ENCODE measurements around the gene ZNF446. TPM values are rescaled to one million over a fixed set of nuclear protein-coding genes. Genes with fewer than 3 reads are reported as not detected.

ZNF446 gene
- total and polyA plus RNA-seq, 9 of the 15 experiments (the other 6 are each of a cell fraction or from before 2014, with no cell fraction given): 0.07 to 4.8 (median 1.2) TPM

DNA sequence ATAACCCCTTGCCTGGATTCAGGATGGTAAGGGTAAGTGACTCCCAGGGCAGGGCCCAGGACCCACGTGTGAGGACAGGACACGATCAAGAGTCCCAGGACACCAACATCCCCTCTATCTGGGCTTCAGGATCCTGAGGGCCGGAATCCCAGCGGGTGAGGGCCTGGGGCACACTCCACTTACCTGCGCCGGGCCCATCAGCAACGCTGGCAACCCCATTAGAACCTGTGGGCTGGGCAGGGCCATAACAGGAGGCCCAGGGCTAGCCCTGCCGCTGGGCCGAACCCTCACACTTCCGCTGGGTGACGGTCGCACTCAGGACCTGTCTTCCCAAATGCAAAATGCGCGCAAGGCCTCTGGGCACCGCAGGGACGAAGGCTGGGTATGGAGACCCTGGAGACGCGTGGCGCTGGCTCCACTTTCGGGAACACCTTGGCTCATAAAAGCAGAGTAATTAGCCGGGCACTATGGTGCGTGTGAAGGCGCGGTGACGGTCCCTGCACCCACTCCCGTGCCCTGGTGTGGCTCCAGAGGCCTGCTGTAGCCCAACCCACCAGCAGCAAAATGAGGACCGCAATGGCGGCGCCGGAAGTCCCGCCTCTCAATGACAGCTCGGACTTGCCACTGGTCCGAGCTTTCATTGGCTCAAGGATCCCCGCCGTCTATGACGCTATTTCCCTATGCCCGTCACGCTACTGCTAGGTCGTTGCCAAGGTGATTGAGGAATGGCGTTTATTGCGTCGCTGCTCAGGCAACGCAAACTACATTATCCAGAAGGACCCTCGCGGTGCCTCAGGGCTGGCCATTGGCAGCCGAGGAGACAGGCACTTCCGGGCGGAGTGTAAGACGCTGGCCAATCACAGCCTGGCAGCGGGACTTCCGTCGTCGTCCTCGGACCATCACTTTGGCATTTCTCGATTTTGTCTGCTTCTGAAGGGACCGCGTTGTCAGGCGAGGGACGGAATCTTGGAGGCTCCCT is 36.3 kb upstream of the ZNF446 start, which contains the start of gene ZNF132 (continued):
- TF ChIP-seq CEBPG (CRISPR knock-in tag; IDR thresholded peaks at IDR 0.05) (no peak), CEBPG (tag; conservative IDR thresholded peaks at IDR 0.05 in 1 of 2, IDR thresholded peaks at IDR 0.05 in 1 of 2) (no peak), POLR2G (IDR thresholded peaks at IDR 0.05; ENCODE audit: low read depth, low read length) (0 out of 2 replicates have a peak, but pooled peaks have one; percentile 37), TRIM28 (IDR thresholded peaks at IDR 0.05) (no peak), ELF4 (CRISPR knock-in tag; IDR thresholded peaks at IDR 0.05) (no peak), ZNF212 (CRISPR knock-in tag; IDR thresholded peaks at IDR 0.05) (no peak), ESRRB (CRISPR knock-in tag; IDR thresholded peaks at IDR 0.05; ENCODE audit: borderline replicate concordance) (no peak), ZNF507 (tag; conservative IDR thresholded peaks at IDR 0.05) (no peak), SMARCB1 (IDR thresholded peaks at IDR 0.05; ENCODE audit: insufficient read length, low read depth) (no peak), ZNF146 (CRISPR knock-in tag; IDR thresholded peaks at IDR 0.05; ENCODE audit: unreplicated experiment) (no peak), DMBX1 (CRISPR knock-in tag; IDR thresholded peaks at IDR 0.05; ENCODE audit: borderline replicate concordance) (no peak)
- TF ChIP-seq, protein P1, sequence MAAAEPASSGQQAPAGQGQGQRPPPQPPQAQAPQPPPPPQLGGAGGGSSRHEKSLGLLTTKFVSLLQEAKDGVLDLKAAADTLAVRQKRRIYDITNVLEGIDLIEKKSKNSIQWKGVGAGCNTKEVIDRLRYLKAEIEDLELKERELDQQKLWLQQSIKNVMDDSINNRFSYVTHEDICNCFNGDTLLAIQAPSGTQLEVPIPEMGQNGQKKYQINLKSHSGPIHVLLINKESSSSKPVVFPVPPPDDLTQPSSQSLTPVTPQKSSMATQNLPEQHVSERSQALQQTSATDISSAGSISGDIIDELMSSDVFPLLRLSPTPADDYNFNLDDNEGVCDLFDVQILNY (CRISPR knock-in tag; IDR thresholded peaks at IDR 0.05): no peak
- TF ChIP-seq, protein P2, sequence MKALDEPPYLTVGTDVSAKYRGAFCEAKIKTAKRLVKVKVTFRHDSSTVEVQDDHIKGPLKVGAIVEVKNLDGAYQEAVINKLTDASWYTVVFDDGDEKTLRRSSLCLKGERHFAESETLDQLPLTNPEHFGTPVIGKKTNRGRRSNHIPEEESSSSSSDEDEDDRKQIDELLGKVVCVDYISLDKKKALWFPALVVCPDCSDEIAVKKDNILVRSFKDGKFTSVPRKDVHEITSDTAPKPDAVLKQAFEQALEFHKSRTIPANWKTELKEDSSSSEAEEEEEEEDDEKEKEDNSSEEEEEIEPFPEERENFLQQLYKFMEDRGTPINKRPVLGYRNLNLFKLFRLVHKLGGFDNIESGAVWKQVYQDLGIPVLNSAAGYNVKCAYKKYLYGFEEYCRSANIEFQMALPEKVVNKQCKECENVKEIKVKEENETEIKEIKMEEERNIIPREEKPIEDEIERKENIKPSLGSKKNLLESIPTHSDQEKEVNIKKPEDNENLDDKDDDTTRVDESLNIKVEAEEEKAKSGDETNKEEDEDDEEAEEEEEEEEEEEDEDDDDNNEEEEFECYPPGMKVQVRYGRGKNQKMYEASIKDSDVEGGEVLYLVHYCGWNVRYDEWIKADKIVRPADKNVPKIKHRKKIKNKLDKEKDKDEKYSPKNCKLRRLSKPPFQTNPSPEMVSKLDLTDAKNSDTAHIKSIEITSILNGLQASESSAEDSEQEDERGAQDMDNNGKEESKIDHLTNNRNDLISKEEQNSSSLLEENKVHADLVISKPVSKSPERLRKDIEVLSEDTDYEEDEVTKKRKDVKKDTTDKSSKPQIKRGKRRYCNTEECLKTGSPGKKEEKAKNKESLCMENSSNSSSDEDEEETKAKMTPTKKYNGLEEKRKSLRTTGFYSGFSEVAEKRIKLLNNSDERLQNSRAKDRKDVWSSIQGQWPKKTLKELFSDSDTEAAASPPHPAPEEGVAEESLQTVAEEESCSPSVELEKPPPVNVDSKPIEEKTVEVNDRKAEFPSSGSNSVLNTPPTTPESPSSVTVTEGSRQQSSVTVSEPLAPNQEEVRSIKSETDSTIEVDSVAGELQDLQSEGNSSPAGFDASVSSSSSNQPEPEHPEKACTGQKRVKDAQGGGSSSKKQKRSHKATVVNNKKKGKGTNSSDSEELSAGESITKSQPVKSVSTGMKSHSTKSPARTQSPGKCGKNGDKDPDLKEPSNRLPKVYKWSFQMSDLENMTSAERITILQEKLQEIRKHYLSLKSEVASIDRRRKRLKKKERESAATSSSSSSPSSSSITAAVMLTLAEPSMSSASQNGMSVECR (CRISPR knock-in tag; IDR thresholded peaks at IDR 0.05): no peak
